Vagina (tissue), 2 donors: ENCODE results near the gene MEX3B. TPM values are rescaled to one million over a fixed set of nuclear protein-coding genes. Genes with fewer than 3 reads are reported as not detected.

Experiments
- DNase-seq, 2 donors: peaks; one replicate each; pipeline ENCODE4 v3.0.0-alpha.2; 2017; ENCODE audit errors: extremely low spot score in 2 of 2
- H3K27ac ChIP-seq: fragments of 200-600 bp; sonication (generic); one replicate; pipeline ENCODE4 v1.5.1; 2019
- H3K27me3 ChIP-seq: fragments of 200-600 bp; sonication (generic); one replicate; pipeline ENCODE4 v1.5.1; 2019
- H3K36me3 ChIP-seq, 2 donors: fragments of 200-600 bp; sonication (generic); one replicate each; pipeline ENCODE4 v1.5.1; 2017 to 2019
- H3K4me1 ChIP-seq: fragments of 200-600 bp; sonication (generic); one replicate; pipeline ENCODE4 v1.5.1; 2019
- H3K4me3 ChIP-seq, 2 donors: fragments of 200-600 bp; sonication (generic); 1 replicate in 1 of 2; 2 replicates in 1 of 2; pipeline ENCODE4 v1.5.1; 2016 to 2019
- H3K9me3 ChIP-seq: fragments of 200-600 bp; sonication (generic); one replicate; pipeline ENCODE4 v1.5.1; 2019
- POLR2A ChIP-seq, 2 donors: fragments of 450-650 bp; IDR thresholded peaks; one replicate each; pipeline ENCODE4 v1.6.1; 2017; ENCODE audit warnings: antibody characterized with exemption in 2 of 2, mild to moderate bottlenecking in 2 of 2, moderate library complexity in 2 of 2
- POLR2AphosphoS5 ChIP-seq, 2 donors: sonication (generic); formaldehyde crosslinking; IDR thresholded peaks; one replicate each; pipeline ENCODE4 v1.9.0; 2017; ENCODE audit warnings: antibody characterized with exemption in 2 of 2, mild to moderate bottlenecking in 2 of 2, low read depth in 1 of 2; ENCODE audit not compliant: insufficient read depth in 1 of 2
- intact Hi-C: fragments of 100-400 bp; cut with DNase I; formaldehyde crosslinking; loops from one replicate; pipeline ENCODE4 v1.15.1; 2023
- total RNA-seq: library from RNA; depleted of rRNA; stranded (reverse); fragments of >200 nt; gene quantifications from one replicate; pipeline ENCODE4 v1.2.3, GENCODE V29; 2016
- TF ChIP-seq, protein P1 (sequence below), 3 experiments: fragments of 450-650 bp in 2 of 3; fragments of 200-600 bp in 1 of 3; sonication (generic) in 1 of 3; IDR thresholded peaks; one replicate each; pipeline ENCODE4 v1.5.1; 2017 to 2019; ENCODE audit warnings: antibody characterized with exemption in 3 of 3, mild to moderate bottlenecking in 2 of 3, moderate library complexity in 2 of 3

MEX3B gene
- total RNA-seq, 1 donor from 2014 or later = 5.2 TPM

DNA sequence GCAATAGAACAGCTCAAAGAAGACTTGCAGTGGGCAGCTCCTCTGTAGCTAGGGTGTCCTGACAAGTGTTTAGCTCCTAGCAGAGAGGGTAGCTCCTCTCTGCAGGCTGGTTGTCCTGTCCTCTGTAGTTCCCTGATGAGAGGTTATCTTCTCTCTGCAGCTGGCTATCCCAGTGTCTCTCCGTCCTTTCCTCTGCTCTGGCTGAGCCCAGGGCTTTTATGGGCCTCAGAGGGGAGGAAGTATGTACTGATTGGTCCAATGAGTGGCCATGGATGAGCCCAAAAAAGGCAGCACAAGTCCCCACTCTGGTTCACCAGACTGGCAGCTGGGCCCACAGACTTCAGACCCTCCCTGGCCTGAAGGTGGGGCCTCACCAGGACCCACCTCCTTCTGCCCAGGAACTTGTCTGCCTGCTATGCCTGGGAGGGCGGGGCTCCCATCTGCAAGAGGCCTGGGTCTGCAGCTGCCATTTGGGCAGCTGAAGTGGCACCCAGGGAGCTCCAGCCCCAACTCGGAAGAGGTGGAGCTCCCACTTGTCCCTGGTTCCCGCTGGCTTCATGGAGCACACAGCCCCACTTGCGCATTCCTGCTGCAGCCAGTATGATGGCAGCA lies 27.2 kb upstream of the MEX3B start:
- DNase-seq = no peak
- no peak overlapping the region for H3K27ac ChIP-seq
- no peak overlapping the region for H3K4me3 ChIP-seq
- intact Hi-C loops = no loop called here
- no peaks in the 10 kb centered on the region for H3K9me3 ChIP-seq
- no peaks in the 10 kb centered on the region for H3K27me3 ChIP-seq
- no peaks in the 10 kb centered on the region for H3K4me1 ChIP-seq
- TF ChIP-seq POLR2A (IDR thresholded peaks at IDR 0.05) = no peak
- TF ChIP-seq POLR2AphosphoS5 (IDR thresholded peaks at IDR 0.05; ENCODE audit: insufficient read depth in 1 of 2, low read depth in 1 of 2) = no peak
- TF ChIP-seq, protein P1, sequence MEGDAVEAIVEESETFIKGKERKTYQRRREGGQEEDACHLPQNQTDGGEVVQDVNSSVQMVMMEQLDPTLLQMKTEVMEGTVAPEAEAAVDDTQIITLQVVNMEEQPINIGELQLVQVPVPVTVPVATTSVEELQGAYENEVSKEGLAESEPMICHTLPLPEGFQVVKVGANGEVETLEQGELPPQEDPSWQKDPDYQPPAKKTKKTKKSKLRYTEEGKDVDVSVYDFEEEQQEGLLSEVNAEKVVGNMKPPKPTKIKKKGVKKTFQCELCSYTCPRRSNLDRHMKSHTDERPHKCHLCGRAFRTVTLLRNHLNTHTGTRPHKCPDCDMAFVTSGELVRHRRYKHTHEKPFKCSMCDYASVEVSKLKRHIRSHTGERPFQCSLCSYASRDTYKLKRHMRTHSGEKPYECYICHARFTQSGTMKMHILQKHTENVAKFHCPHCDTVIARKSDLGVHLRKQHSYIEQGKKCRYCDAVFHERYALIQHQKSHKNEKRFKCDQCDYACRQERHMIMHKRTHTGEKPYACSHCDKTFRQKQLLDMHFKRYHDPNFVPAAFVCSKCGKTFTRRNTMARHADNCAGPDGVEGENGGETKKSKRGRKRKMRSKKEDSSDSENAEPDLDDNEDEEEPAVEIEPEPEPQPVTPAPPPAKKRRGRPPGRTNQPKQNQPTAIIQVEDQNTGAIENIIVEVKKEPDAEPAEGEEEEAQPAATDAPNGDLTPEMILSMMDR (IDR thresholded peaks at IDR 0.05) = no peak
- no peaks in the 10 kb centered on the region for H3K36me3 ChIP-seq

DNA sequence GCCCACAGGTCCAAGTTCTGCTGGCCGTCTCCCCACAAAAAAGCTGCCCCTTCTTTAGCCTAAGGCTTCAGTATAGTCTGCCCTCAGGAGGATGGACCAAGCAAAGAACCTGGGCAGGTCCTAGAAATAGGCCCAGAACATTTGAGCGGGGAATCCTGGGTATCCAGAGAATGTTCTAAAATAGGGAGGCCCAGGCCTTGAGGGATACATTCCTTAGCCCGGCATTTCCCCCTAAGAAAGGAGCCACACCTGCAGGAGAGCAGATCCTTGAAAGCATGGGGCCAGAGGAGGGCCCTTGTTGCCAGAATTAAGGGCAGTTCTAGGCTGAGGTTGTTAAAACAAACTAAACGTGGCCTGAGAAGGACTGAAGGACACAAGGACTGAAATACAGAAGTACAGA lies 20.6 kb upstream of the MEX3B start:
- Histone ChIP-seq H3K36me3 (no peaks in the 10 kb centered on the region), H3K4me1 (no peaks in the 10 kb centered on the region), H3K27ac (no peak overlapping the region), H3K4me3 (no peak overlapping the region), H3K9me3 (no peaks in the 10 kb centered on the region), H3K27me3 (no peaks in the 10 kb centered on the region)
- no peak for TF ChIP-seq POLR2AphosphoS5 (IDR thresholded peaks at IDR 0.05; ENCODE audit: insufficient read depth in 1 of 2, low read depth in 1 of 2)
- TF ChIP-seq POLR2A (IDR thresholded peaks at IDR 0.05) = no peak
- TF ChIP-seq, protein P1 (IDR thresholded peaks at IDR 0.05) = no peak
- intact Hi-C loops = no loop called here
- no peak for DNase-seq

DNA sequence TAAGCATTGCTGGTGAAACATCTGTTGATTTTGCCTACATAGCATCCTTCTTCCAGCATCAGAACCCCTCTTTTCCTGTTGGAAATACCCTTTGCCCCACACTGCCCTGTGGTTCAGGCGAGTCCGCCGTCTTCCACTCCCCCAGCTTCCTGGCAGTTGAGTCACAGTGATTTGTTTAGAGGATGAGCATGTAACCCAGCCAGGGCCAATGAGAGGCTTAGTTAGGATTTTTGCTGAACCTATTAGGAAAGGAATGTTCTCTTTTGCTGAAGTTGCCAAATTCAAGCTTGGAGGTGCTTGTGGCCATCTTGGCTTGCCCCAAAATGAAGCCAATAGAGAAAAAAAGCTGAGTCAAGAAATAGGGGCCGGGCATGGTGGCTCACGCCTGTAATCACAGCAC lies 19.0 kb upstream of the MEX3B start:
- Histone ChIP-seq H3K36me3 (no peaks in the 10 kb centered on the region), H3K27ac (no peak overlapping the region), H3K4me1 (no peaks in the 10 kb centered on the region), H3K27me3 (peaks cover 2% of the 10 kb centered on the region), H3K9me3 (no peaks in the 10 kb centered on the region), H3K4me3 (no peak overlapping the region)
- intact Hi-C loops = no loop called here
- TF ChIP-seq, protein P1 (IDR thresholded peaks at IDR 0.05) = no peak
- TF ChIP-seq POLR2A (IDR thresholded peaks at IDR 0.05) (no peak), POLR2AphosphoS5 (IDR thresholded peaks at IDR 0.05; ENCODE audit: insufficient read depth in 1 of 2, low read depth in 1 of 2) (no peak)
- no peak for DNase-seq

DNA sequence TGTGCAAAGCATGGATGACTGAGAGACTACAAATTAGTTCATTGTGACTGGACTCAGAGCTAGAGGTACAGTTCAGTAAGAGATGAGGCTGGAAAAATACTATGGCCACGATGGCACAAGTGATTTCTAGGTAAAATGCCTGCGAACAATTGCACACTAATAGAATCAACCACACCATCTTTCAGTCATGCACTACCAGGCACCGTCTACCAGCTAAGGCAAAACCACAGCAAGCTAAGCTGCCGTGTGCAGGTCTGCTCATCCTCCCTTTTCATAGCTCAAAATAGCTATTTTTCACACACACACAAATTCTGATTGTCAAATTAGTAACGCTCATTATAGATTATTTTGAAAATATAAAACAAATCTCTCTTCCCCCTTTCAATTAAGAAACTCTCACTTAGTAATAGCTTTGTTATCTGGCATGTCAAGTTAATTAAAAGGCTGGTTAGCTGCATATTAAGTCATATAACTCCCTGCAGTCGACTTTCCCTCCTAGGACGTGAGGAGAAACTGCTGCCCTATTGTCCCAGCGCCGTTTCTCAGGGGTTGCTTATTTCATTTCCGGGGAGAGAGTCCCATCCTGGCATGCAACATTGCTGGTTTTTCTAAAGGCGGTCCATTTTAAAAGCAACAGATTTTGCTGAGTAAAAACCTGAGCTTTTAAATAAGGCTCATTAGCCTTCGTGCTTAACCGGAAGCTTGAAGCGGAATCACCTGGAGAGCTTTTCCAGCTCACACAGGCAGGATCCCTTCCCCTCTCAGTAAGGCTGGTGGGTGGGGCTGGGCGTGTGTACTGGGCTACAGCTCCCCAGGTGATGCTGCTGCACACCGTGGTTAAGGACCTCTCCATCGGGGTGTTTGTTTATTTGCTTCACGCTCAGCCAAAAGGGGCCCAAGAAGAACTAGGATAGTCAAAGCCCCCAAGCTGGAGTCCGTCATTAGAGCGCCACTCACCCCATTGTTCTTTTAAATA lies 16.9 kb upstream of the MEX3B start:
- no peak for DNase-seq
- intact Hi-C loops = no loop called here

More for the DNA sequence above, 16.9 kb upstream of the MEX3B start:
- TF ChIP-seq POLR2AphosphoS5 (IDR thresholded peaks at IDR 0.05; ENCODE audit: insufficient read depth in 1 of 2, low read depth in 1 of 2) (no peak), POLR2A (IDR thresholded peaks at IDR 0.05) (no peak)
- TF ChIP-seq, protein P1 (IDR thresholded peaks at IDR 0.05) = no peak
- H3K36me3 ChIP-seq = no peaks in the 10 kb centered on the region
- no peaks in the 10 kb centered on the region for H3K9me3 ChIP-seq
- no peak overlapping the region for H3K27ac ChIP-seq
- H3K4me3 ChIP-seq = no peak overlapping the region
- peaks cover 3% of the 10 kb centered on the region for H3K27me3 ChIP-seq
- no peaks in the 10 kb centered on the region for H3K4me1 ChIP-seq
